HepG2 (cell line): ENCODE results near the gene HMGCS2. TPM values are rescaled to one million over a fixed set of nuclear protein-coding genes. Genes with fewer than 3 reads are reported as not detected.

ENCODE experiments used
- AGO1 ChIP-seq: fragments of 200-400 bp; formaldehyde crosslinking; IDR thresholded peaks from 2 replicates; pipeline ENCODE4 v1.6.1; 2017; ENCODE audit warnings: mild to moderate bottlenecking, low read depth, low read length, moderate library complexity; ENCODE audit not compliant: poor library complexity, severe bottlenecking
- BCL3 ChIP-seq: sonication (generic); formaldehyde crosslinking; IDR thresholded peaks from 2 replicates; pipeline ENCODE4 v1.5.1; 2020; ENCODE audit warnings: mild to moderate bottlenecking, missing genetic modification reagents, moderate library complexity
- HMGXB3 ChIP-seq: sonication (generic); formaldehyde crosslinking; IDR thresholded peaks from 2 replicates; pipeline ENCODE4 v1.4.0; 2020; ENCODE audit warnings: missing genetic modification reagents, borderline replicate concordance
- KDM1A ChIP-seq: IDR thresholded peaks from 2 replicates; pipeline ENCODE4 v1.6.1; 2016; ENCODE audit warnings: missing compliant biosample characterization
- NRL ChIP-seq: sonication (generic); formaldehyde crosslinking; IDR thresholded peaks from 2 replicates; pipeline ENCODE4 v1.5.0; 2020; ENCODE audit warnings: missing genetic modification reagents, mild to moderate bottlenecking, moderate library complexity, borderline replicate concordance
- ZBTB20 ChIP-seq: sonication (generic); formaldehyde crosslinking; IDR thresholded peaks from 2 replicates; pipeline ENCODE4 v1.8.1; 2023; ENCODE audit warnings: missing genetic modification reagents, low read depth, mild to moderate bottlenecking, borderline replicate concordance
- ZNF496 ChIP-seq: sonication (generic); formaldehyde crosslinking; IDR thresholded peaks from 2 replicates; pipeline ENCODE4 v1.8.1; 2023; ENCODE audit warnings: mild to moderate bottlenecking, moderate library complexity, missing genetic modification reagents; ENCODE audit not compliant: insufficient replicate concordance
- polyA plus RNA-seq, 8 experiments: library from polyadenylated mRNA; depleted of rRNA in 3 of 8; stranded (reverse) in 7 of 8; unstranded in 1 of 8; fragments of >200 nt; fragmentation: Illumina TruSeq in 4 of 8; extraction: Trizol in 4 of 8; gene quantifications; 2 replicates each; pipeline versions ENCODE4 v1.2.1 to v1.2.3, GENCODE V29; 2011 to 2016; ENCODE audit warnings: low read depth in 4 of 8, missing spikeins in 1 of 8, mixed read lengths in 1 of 8; ENCODE audit not compliant: insufficient read depth in 1 of 8
- total RNA-seq, 5 experiments: library from RNA; depleted of rRNA; stranded (reverse); fragments of >200 nt; fragmentation: Illumina TruSeq; extraction: Trizol; gene quantifications; 2 replicates each; pipeline ENCODE4 v1.2.3, GENCODE V29; 2016; ENCODE audit warnings: low read depth in 1 of 5
- TF ChIP-seq, protein P1 (sequence below): sonication (generic); formaldehyde crosslinking; IDR thresholded peaks from 2 replicates; pipeline ENCODE4 v1.4.0; 2020; ENCODE audit warnings: missing genetic modification reagents
- TF ChIP-seq, protein P2 (sequence below): IDR thresholded peaks from 2 replicates; pipeline ENCODE4 v1.4.0; 2020; ENCODE audit warnings: mild to moderate bottlenecking, missing genetic modification reagents

Gene HMGCS2
- total and polyA plus RNA-seq, 2 of the 13 experiments (the other 11 are each of a cell fraction or from before 2014, with no cell fraction given) = 0.44 to 1.5 TPM

DNA sequence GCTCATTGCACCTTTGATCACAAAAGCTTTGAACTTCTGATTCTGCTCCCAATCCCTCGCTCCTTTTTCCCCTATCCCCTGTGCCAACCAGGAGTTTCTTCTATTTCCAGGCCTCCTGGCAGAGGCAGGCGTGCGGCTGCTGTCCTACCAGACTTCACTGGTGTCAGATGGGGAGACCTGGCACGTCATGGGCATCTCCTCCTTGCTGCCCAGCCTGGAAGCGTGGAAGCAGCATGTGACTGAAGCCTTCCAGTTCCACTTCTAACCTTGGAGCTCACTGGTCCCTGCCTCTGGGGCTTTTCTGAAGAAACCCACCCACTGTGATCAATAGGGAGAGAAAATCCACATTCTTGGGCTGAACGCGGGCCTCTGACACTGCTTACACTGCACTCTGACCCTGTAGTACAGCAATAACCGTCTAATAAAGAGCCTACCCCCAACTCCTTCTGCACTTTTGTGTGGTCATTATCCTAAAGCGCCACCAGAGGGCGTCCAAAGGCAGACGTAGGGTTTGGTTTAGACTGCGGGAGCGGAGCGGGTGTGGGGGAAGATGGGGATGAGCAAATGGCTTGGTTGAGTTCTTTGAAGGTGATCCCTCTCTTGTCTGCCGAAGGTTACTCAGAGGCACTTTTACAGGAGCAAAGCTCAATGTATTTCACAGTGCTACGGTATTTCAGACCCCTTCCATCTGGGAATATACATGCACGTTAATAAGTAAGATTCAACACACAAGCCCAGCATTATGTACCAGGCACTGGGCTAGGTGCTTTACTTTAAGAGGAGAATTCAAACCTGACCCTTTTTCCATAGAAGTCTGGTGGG, 24.7 kb downstream of the HMGCS2 start (continued):
- TF ChIP-seq BCL3 (CRISPR knock-in tag) (no peak), NRL (CRISPR knock-in tag) (no peak), ZBTB20 (no peak), AGO1 (no peak), HMGXB3 (CRISPR knock-in tag) (no peak), ZNF496 (CRISPR knock-in tag) (no peak), KDM1A (CRISPR knock-in tag) (no peak)
- TF ChIP-seq, protein P1, sequence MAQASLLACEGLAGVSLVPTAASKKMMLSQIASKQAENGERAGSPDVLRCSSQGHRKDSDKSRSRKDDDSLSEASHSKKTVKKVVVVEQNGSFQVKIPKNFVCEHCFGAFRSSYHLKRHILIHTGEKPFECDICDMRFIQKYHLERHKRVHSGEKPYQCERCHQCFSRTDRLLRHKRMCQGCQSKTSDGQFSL (CRISPR knock-in tag) = peak; percentile 59; the same call in 1 of the 2 replicates
- TF ChIP-seq, protein P2, sequence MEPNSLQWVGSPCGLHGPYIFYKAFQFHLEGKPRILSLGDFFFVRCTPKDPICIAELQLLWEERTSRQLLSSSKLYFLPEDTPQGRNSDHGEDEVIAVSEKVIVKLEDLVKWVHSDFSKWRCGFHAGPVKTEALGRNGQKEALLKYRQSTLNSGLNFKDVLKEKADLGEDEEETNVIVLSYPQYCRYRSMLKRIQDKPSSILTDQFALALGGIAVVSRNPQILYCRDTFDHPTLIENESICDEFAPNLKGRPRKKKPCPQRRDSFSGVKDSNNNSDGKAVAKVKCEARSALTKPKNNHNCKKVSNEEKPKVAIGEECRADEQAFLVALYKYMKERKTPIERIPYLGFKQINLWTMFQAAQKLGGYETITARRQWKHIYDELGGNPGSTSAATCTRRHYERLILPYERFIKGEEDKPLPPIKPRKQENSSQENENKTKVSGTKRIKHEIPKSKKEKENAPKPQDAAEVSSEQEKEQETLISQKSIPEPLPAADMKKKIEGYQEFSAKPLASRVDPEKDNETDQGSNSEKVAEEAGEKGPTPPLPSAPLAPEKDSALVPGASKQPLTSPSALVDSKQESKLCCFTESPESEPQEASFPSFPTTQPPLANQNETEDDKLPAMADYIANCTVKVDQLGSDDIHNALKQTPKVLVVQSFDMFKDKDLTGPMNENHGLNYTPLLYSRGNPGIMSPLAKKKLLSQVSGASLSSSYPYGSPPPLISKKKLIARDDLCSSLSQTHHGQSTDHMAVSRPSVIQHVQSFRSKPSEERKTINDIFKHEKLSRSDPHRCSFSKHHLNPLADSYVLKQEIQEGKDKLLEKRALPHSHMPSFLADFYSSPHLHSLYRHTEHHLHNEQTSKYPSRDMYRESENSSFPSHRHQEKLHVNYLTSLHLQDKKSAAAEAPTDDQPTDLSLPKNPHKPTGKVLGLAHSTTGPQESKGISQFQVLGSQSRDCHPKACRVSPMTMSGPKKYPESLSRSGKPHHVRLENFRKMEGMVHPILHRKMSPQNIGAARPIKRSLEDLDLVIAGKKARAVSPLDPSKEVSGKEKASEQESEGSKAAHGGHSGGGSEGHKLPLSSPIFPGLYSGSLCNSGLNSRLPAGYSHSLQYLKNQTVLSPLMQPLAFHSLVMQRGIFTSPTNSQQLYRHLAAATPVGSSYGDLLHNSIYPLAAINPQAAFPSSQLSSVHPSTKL = peak; percentile 34
